Cerebellar nuclear complex (tissue), 1 donor: ENCODE data around the gene PLXNB2.

Experiments
- DNase-seq, 2 experiments: peaks; one replicate each; lab custom pipeline; 2025; lab: John Stamatoyannopoulos, UW

PLXNB2 gene

DNA sequence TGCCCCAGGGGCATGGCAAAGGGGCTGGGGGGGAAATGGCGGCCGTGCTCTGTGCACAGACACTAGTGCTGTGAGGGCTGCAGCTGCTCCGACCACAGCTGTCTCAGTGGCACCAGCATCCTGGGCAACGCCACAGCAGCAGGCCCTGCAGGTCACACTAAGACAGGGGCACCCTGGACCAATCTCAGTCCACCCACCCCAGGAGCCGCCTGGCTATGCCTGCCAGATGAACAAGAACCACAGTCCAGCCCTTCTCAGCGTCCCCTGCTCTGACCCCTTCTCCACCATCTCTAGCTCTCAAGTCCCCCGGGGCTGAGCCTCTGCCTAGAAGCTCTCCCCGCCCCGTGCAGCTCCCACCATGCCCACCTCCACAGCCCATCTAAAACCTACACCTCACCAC lies 79.1 kb downstream of the PLXNB2 start:
- DNase-seq, result no peak

GRCh38 chr22:50227579-50228215 lies 79.7 kb downstream of the PLXNB2 start:
- DNase-seq, result no peak

- DNase-seq, result no peak
Measured at GRCh38 chr22:50226875-50227165, 80.6 kb downstream of the PLXNB2 start.

GRCh38 chr22:50226063-50226874 lies 81.2 kb downstream of the PLXNB2 start:
- DNase-seq, result no peak

DNA sequence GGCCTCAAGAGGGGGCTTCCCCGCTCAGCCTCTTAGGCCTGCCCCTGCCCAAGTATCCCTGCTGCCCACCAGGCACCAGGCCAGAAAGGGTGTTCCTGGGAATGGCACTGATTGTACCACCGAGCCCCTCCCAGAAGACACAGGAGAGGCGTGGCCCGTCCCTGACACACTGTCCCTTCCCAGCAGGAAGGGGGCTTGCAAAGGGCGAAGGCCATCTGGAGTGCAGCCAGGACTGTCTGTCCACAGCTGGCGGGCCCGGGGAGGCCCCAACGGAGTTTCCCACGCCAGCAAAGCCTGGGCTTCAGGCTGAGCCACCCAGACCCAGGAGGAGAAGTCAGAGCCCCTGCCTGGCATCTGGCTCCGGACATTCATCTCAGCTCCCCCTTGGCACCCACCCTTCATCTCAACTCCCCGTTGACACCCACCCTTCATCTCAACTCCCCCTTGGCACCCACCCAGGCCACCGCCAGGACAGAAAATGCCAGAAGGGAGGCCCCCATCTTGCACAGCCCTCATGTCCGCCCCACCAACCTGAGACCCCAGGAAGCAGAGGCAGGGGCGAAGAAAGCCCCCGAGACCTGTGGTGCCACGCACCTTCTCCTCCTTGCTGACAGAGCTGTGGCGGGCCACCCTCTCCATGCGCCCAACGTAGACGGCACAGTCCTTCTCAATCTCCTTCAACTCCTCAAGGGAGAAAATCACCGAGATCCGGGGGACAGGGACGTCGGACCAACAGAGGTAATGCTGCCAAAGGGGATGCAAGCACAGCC lies 82.1 kb downstream of the PLXNB2 start:
- DNase-seq, result no peak
